Osteoblast (primary cell): ENCODE measurements around the gene CD2BP2. TPM values are rescaled to one million over a fixed set of nuclear protein-coding genes. Genes with fewer than 3 reads are reported as not detected.
A peak's percentile ranks its signal among the peaks of the same experiment; 100 is the strongest.

Experiments
- DNase-seq: peaks from one replicate; pipeline ENCODE4 v3.0.0; 2011; ENCODE audit warnings: low spot score, mixed read lengths; ENCODE audit not compliant: insufficient read length; ENCODE audit errors: missing footprints
- H2AFZ ChIP-seq: 2 replicates; pipeline ENCODE4 v1.6.0; 2011; ENCODE audit warnings: mild to moderate bottlenecking, low read length
- H3K27ac ChIP-seq: 2 replicates; pipeline ENCODE4 v1.5.1; 2011; ENCODE audit warnings: mild to moderate bottlenecking, low read depth, low read length, moderate library complexity
- H3K27me3 ChIP-seq: 2 replicates; pipeline ENCODE4 v1.6.0; 2012; ENCODE audit warnings: mild to moderate bottlenecking, control low read depth, inconsistent platforms, low read length, moderate library complexity; ENCODE audit not compliant: insufficient read depth
- H3K36me3 ChIP-seq: 2 replicates; pipeline ENCODE4 v1.5.1; 2011; ENCODE audit warnings: mild to moderate bottlenecking, low read length, control low read depth, moderate library complexity; ENCODE audit not compliant: insufficient read depth
- H3K4me1 ChIP-seq: 2 replicates; pipeline ENCODE4 v1.5.1; 2011; ENCODE audit warnings: mild to moderate bottlenecking, low read length, control low read depth, moderate library complexity; ENCODE audit not compliant: insufficient read depth
- H3K4me2 ChIP-seq: 2 replicates; pipeline ENCODE4 v1.6.0; 2011; ENCODE audit warnings: mild to moderate bottlenecking, low read length; ENCODE audit not compliant: insufficient read depth
- H3K4me3 ChIP-seq: fragments of 200-600 bp; sonication (generic); 3 replicates; pipeline ENCODE4 v1.5.1; 2012; ENCODE audit warnings: mild to moderate bottlenecking, low read length, inconsistent platforms; ENCODE audit not compliant: insufficient read depth
- H3K79me2 ChIP-seq: 2 replicates; pipeline ENCODE4 v1.6.0; 2012; ENCODE audit warnings: mild to moderate bottlenecking, low read length, control low read depth, inconsistent platforms; ENCODE audit not compliant: insufficient read depth
- H3K9me3 ChIP-seq: 2 replicates; pipeline ENCODE4 v1.5.1; 2011; ENCODE audit warnings: low read depth, low read length, control low read depth
- H4K20me1 ChIP-seq: 2 replicates; pipeline ENCODE4 v1.6.0; 2012; ENCODE audit warnings: mild to moderate bottlenecking, low read length, control low read depth; ENCODE audit not compliant: insufficient read depth
- total RNA-seq: library from RNA; depleted of rRNA; stranded (reverse); fragments of >200 nt; gene quantifications from 2 replicates; pipeline ENCODE4 v1.2.3, GENCODE V29; 2012
- TF ChIP-seq, protein P1 (sequence below): IDR thresholded peaks from 2 replicates; pipeline ENCODE4 v1.5.1; 2011; ENCODE audit warnings: mild to moderate bottlenecking, low read depth, low read length, moderate library complexity; ENCODE audit errors: extremely low read depth

Gene CD2BP2
- total RNA-seq, 1 donor: 32.9 TPM

DNA sequence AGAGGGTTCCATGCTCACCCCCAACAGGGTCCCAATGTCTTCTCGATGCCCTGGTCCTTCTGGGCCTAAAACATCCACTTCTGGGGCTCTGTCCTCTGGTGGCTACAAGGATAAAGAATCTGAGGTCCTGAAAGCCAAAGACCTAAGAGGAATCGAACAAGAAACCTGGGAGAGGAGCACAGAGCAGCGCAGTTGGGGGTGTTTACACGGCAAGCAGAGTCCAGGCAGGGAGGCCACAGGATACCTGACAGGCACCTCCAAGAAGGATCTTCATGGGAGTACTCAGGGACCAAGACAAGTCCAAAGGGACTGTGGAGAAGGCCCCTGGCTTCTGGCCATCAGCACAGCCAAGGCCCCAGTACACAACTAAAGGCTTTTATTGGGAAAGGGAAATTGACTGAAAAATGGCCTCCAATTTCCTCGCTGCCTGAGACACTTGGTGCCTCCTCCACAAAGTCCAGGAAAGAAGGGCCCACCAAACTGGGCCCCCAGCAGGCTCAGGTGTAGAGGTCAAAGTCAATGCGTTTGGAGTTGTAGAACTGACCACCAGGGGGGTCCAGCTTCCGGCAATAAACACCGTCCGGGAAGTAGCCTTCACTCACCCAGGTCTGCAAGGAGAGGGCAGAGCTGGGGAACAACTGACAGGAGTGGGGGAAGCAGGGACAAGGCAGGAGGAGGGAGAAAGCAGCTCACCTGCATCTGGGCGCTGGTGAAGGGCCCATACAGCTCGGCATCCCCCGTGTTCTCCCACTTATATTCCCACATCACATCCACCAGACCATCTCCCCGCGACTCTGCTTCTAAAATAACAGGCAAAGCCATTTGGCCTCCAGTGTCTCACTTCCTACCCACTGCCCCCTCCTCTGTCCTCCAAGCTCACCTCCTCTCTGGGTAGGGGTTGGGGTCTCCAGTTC, 2.4 kb downstream of the CD2BP2 start:
- Histone ChIP-seq H3K4me3 (no peak overlapping the region), H3K36me3 (peaks cover 47% of the 10 kb centered on the region), H3K27ac (peak overlapping the region; percentile 80), H3K4me1 (peaks cover 40% of the 10 kb centered on the region), H3K4me2 (no peak overlapping the region), H4K20me1 (peaks cover 12% of the 10 kb centered on the region), H2AFZ (no peak overlapping the region), H3K79me2 (peaks cover 42% of the 10 kb centered on the region), H3K27me3 (no peaks in the 10 kb centered on the region), H3K9me3 (no peaks in the 10 kb centered on the region)
- TF ChIP-seq, protein P1, sequence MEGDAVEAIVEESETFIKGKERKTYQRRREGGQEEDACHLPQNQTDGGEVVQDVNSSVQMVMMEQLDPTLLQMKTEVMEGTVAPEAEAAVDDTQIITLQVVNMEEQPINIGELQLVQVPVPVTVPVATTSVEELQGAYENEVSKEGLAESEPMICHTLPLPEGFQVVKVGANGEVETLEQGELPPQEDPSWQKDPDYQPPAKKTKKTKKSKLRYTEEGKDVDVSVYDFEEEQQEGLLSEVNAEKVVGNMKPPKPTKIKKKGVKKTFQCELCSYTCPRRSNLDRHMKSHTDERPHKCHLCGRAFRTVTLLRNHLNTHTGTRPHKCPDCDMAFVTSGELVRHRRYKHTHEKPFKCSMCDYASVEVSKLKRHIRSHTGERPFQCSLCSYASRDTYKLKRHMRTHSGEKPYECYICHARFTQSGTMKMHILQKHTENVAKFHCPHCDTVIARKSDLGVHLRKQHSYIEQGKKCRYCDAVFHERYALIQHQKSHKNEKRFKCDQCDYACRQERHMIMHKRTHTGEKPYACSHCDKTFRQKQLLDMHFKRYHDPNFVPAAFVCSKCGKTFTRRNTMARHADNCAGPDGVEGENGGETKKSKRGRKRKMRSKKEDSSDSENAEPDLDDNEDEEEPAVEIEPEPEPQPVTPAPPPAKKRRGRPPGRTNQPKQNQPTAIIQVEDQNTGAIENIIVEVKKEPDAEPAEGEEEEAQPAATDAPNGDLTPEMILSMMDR: peak; percentile 30
- peak; percentile 32 for DNase-seq

DNA sequence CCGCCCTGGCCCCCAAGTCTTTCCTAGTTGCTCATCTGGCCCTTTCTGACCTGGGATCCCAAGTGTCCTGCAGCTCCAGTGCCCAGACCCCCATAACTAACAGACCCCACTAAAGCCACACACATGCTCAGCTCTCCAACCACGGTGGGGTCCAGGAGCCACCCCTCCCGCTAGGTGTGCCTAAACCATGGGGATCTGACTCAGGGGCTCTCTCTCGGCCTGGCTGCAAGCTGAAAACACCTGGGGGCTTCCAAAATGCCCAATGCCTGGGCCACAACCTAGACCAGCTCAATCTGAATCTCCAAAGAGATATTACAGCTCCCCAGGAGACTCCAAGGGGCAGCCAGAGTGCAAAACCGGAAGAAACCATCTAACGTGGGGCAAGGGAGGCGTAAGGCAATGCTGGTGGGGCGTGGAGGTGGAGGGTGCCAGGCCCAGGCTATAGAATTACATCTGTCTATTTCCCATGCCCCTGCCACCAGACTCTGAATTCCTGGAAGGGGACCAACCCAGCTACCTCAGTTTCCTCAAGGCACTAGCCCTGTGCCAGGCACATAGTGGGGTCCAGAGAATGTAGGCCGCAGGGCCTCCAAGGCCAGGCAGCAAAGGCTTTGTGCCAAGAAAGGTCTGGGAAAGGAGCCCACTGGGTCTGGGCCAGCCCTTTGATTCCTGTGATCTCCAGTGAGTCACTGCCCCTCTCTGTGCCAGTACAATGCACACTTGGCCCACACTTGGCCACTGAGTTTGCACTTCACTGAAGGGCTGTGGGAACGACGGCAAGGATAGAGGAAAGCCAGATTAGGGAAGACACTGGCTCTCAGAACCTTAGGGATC, 3.3 kb downstream of the CD2BP2 start:
- Histone ChIP-seq H3K27ac (peak overlapping the region; percentile 80), H2AFZ (no peak overlapping the region), H3K79me2 (peaks cover 36% of the 10 kb centered on the region), H3K4me2 (no peak overlapping the region), H3K9me3 (no peaks in the 10 kb centered on the region), H3K27me3 (no peaks in the 10 kb centered on the region), H3K4me3 (no peak overlapping the region), H3K4me1 (peaks cover 35% of the 10 kb centered on the region), H4K20me1 (peaks cover 12% of the 10 kb centered on the region), H3K36me3 (peaks cover 38% of the 10 kb centered on the region)
- TF ChIP-seq, protein P1: no peak
- peak; percentile 96 for DNase-seq

GRCh38 chr16:30351001-30351441, 4.1 kb downstream of the CD2BP2 start:
- Histone ChIP-seq H3K27me3 (no peaks in the 10 kb centered on the region), H3K4me1 (peaks cover 27% of the 10 kb centered on the region), H3K79me2 (peaks cover 35% of the 10 kb centered on the region), H3K9me3 (no peaks in the 10 kb centered on the region), H3K4me3 (no peak overlapping the region), H4K20me1 (peaks cover 12% of the 10 kb centered on the region), H3K27ac (peak overlapping the region; percentile 80), H3K36me3 (peaks cover 30% of the 10 kb centered on the region), H3K4me2 (no peak overlapping the region), H2AFZ (no peak overlapping the region)
- TF ChIP-seq, protein P1: no peak
- peak; percentile 30 for DNase-seq
